ENCODE data around the gene SLC22A4.

SLC22A4 gene

GRCh38 chr5:132378580-132378979 lies 84.4 kb downstream of the SLC22A4 start:
- DNase-seq = no peak

GRCh38 chr5:132380047-132380446 lies 85.9 kb downstream of the SLC22A4 start:
- DNase-seq = no peak

- DNase-seq = no peak
These were observed 86.5 kb downstream of the SLC22A4 start for GRCh38 chr5:132380741-132381140.

- no peak for DNase-seq
These were observed 87.4 kb downstream of the SLC22A4 start for GRCh38 chr5:132381614-132382013.

- DNase-seq = no peak
These were observed 89.1 kb downstream of the SLC22A4 start for GRCh38 chr5:132383261-132383660.

GRCh38 chr5:132383984-132384383 lies 89.8 kb downstream of the SLC22A4 start:
- DNase-seq = no peak

GRCh38 chr5:132384506-132385050 lies 90.4 kb downstream of the SLC22A4 start:
- DNase-seq = no peak

- DNase-seq = peak in 1 of 2 experiments; percentile 44
These were observed 91.3 kb downstream of the SLC22A4 start for GRCh38 chr5:132385326-132386105.

- peak in 1 of 2 experiments; percentile 54 for DNase-seq
These were observed 92.6 kb downstream of the SLC22A4 start for GRCh38 chr5:132386644-132387286.

GRCh38 chr5:132387640-132388117 lies 93.5 kb downstream of the SLC22A4 start:
- no peak for DNase-seq

GRCh38 chr5:132388244-132389050 lies 94.3 kb downstream of the SLC22A4 start:
- DNase-seq = no peak

- DNase-seq = no peak
These were observed 94.8 kb downstream of the SLC22A4 start for GRCh38 chr5:132389051-132389331.

GRCh38 chr5:132389585-132390286 lies 95.5 kb downstream of the SLC22A4 start:
- no peak for DNase-seq

- no peak for DNase-seq
These were observed 97.1 kb downstream of the SLC22A4 start for GRCh38 chr5:132391247-132391646.

GRCh38 chr5:132391870-132392269 lies 97.7 kb downstream of the SLC22A4 start:
- no peak for DNase-seq

- no peak for DNase-seq
These were observed 98.2 kb downstream of the SLC22A4 start for GRCh38 chr5:132392411-132392810.

- DNase-seq = no peak
These were observed 99.0 kb downstream of the SLC22A4 start for GRCh38 chr5:132392978-132393825.
